Endothelial cell of umbilical vein (primary cell): ENCODE data around the gene SSBP3. TPM values are rescaled to one million over a fixed set of nuclear protein-coding genes. Genes with fewer than 3 reads are reported as not detected.

Experiments
- BruUV-seq: library from RNA; stranded (reverse); fragments of 400-500 nt; replicated peaks from 2 replicates; lab custom pipeline; 2021; lab: Mats Ljungman, UMichigan
- CTCF ChIA-PET: fragments of 300-600, 350-600 bp; sonication (Branson Sonifier 250); formaldehyde crosslinking; loops from one replicate; lab custom pipeline; 2021; ENCODE audit warnings: antibody characterized with exemption, inconsistent platforms; lab: Charles Lee
- POLR2A ChIA-PET: fragments of 300-600, 350-600 bp; sonication (Branson Sonifier 250); formaldehyde crosslinking; loops from one replicate; lab custom pipeline; 2021; ENCODE audit warnings: antibody characterized with exemption, inconsistent platforms; lab: Charles Lee
- DNase-seq: peaks from one replicate; pipeline ENCODE4 v3.0.0-alpha.2; 2011; ENCODE audit warnings: low read depth, low spot score
- FAIRE-seq: peaks from 2 replicates; lab custom pipeline; 2011; peaks lifted over from hg19 to GRCh38; lab: Jason Lieb, UNC
- H2AFZ ChIP-seq: 2 replicates; pipeline ENCODE4 v1.6.0; 2012; ENCODE audit warnings: low read depth, low read length, control low read depth, inconsistent platforms
- H3K27ac ChIP-seq: 2 replicates; pipeline ENCODE4 v1.5.1; 2011; ENCODE audit warnings: low read depth, mild to moderate bottlenecking, control low read depth, low read length, moderate library complexity; ENCODE audit not compliant: insufficient read depth
- H3K27me3 ChIP-seq, 2 experiments: 2 replicates each; pipeline versions ENCODE4 v1.6.0 to v1.6.1; 2011; ENCODE audit warnings: low read length in 2 of 2, mixed read lengths in 1 of 2; ENCODE audit not compliant: control insufficient read depth in 2 of 2, insufficient read depth in 2 of 2
- H3K36me3 ChIP-seq, 2 experiments: 2 replicates in 1 of 2; 3 replicates in 1 of 2; pipeline ENCODE4 v1.5.1; 2011; ENCODE audit warnings: low read length in 2 of 2, mild to moderate bottlenecking in 1 of 2, moderate library complexity in 1 of 2; ENCODE audit not compliant: control insufficient read depth in 2 of 2, insufficient read depth in 2 of 2; ENCODE audit errors: extremely low read depth in 1 of 2
- H3K4me1 ChIP-seq: 3 replicates; pipeline ENCODE4 v1.5.1; 2011; ENCODE audit warnings: mild to moderate bottlenecking, low read length; ENCODE audit not compliant: control insufficient read depth, insufficient read depth; ENCODE audit errors: extremely low read depth
- H3K4me2 ChIP-seq: 2 replicates; pipeline ENCODE4 v1.6.1; 2011; ENCODE audit warnings: low read length, control low read depth, mixed read lengths; ENCODE audit not compliant: insufficient read depth
- H3K4me3 ChIP-seq, 3 experiments: fragments of 200-600 bp in 1 of 3; sonication (generic), shearing (Covaris generic) in 1 of 3; replicated peaks in 1 of 3; 2 replicates each; pipeline ENCODE4 v1.5.1; 2011 to 2016; ENCODE audit warnings: control low read depth in 3 of 3, low read length in 3 of 3, mild to moderate bottlenecking in 2 of 3, inconsistent platforms in 1 of 3, low read depth in 1 of 3, moderate library complexity in 1 of 3; ENCODE audit not compliant: insufficient read depth in 1 of 3
- H3K79me2 ChIP-seq: 2 replicates; pipeline ENCODE4 v1.6.0; 2012; ENCODE audit warnings: low read length, inconsistent platforms; ENCODE audit not compliant: control insufficient read depth, insufficient read depth
- H3K9ac ChIP-seq: replicated peaks from 2 replicates; pipeline ENCODE3; 2011; ENCODE audit warnings: low read length, control low read depth; ENCODE audit not compliant: insufficient read depth; ENCODE audit errors: extremely low read depth
- H3K9me1 ChIP-seq: replicated peaks from 3 replicates; pipeline ENCODE4 v1.6.0; 2011; ENCODE audit warnings: mild to moderate bottlenecking, low read length; ENCODE audit not compliant: control insufficient read depth, insufficient read depth; ENCODE audit errors: extremely low read depth
- H3K9me3 ChIP-seq: replicated peaks from 2 replicates; pipeline ENCODE4 v1.5.1; 2012; ENCODE audit warnings: low read length, inconsistent platforms; ENCODE audit not compliant: control insufficient read depth, insufficient read depth
- H4K20me1 ChIP-seq: replicated peaks from 2 replicates; pipeline ENCODE3; 2011; ENCODE audit warnings: mild to moderate bottlenecking, low read length; ENCODE audit not compliant: control insufficient read depth, insufficient read depth; ENCODE audit errors: extremely low read depth
- CTCF ChIP-seq, 2 donors: IDR thresholded peaks; 1 replicate in 1 of 2; 2 replicates in 1 of 2; pipeline ENCODE4 v1.5.1; 2011; ENCODE audit warnings: low read length in 2 of 2, mild to moderate bottlenecking in 2 of 2, moderate library complexity in 2 of 2, control low read depth in 1 of 2, inconsistent platforms in 1 of 2, low read depth in 1 of 2; ENCODE audit not compliant: insufficient read depth in 1 of 2; ENCODE audit errors: extremely low read depth in 1 of 2
- EZH2 ChIP-seq: IDR thresholded peaks from 2 replicates; pipeline ENCODE4 v1.6.1; 2012; ENCODE audit warnings: borderline replicate concordance, low read depth, mild to moderate bottlenecking, moderate library complexity, low read length, inconsistent platforms; ENCODE audit not compliant: severe bottlenecking
- FOS ChIP-seq: IDR thresholded peaks from 2 replicates; pipeline ENCODE4 v1.6.1; 2011; ENCODE audit warnings: mild to moderate bottlenecking, low read length, moderate library complexity, borderline replicate concordance; ENCODE audit not compliant: insufficient read depth
- GATA2 ChIP-seq: IDR thresholded peaks from 2 replicates; pipeline ENCODE4 v1.7.0; 2011; ENCODE audit warnings: low read depth, mild to moderate bottlenecking, moderate library complexity, mixed read lengths, low read length; ENCODE audit not compliant: insufficient read length, insufficient read depth
- JUN ChIP-seq: IDR thresholded peaks from 2 replicates; pipeline ENCODE4 v1.6.1; 2011; ENCODE audit warnings: borderline replicate concordance, low read depth; ENCODE audit not compliant: insufficient read length, insufficient read depth
- MAX ChIP-seq: IDR thresholded peaks from 2 replicates; pipeline ENCODE4 v1.6.1; 2011; ENCODE audit not compliant: insufficient read depth, insufficient read length
- MYC ChIP-seq: IDR thresholded peaks from one replicate; pipeline ENCODE4 v1.6.1; 2011; ENCODE audit warnings: mild to moderate bottlenecking, low read depth, low read length
- POLR2A ChIP-seq: IDR thresholded peaks from 2 replicates; pipeline ENCODE4 v1.6.1; 2012; ENCODE audit warnings: low read depth, mild to moderate bottlenecking, control low read depth, low read length
- POLR2AphosphoS5 ChIP-seq: IDR thresholded peaks from 2 replicates; pipeline ENCODE4 v1.6.1; 2012; ENCODE audit warnings: low read depth, mild to moderate bottlenecking, control low read depth, low read length, moderate library complexity; ENCODE audit not compliant: insufficient read depth
- dilution Hi-C: fragments of 300-500 bp; cut with MboI; formaldehyde crosslinking; loops from one replicate; pipeline ENCODE4 v1.15.0; 2019; ENCODE audit warnings: low sequenced_read_pairs; ENCODE audit not compliant: extremely low pct_ligation_motif_present
- intact Hi-C: fragments of 100-400 bp; cut with micrococcal nuclease; formaldehyde crosslinking; loops from one replicate; pipeline ENCODE4 v1.10.0; 2022
- polyA plus RNA-seq, 4 experiments: library from polyadenylated mRNA; depleted of rRNA in 3 of 4; stranded (reverse) in 3 of 4; unstranded in 1 of 4; fragments of >200 nt; gene quantifications; 2 replicates each; pipeline versions ENCODE4 v1.2.1 to v1.2.3, GENCODE V29; 2011 to 2012; ENCODE audit warnings: missing spikeins in 1 of 4
- total RNA-seq: library from RNA; stranded (reverse); gene quantifications from 2 replicates; pipeline ENCODE4 v1.2.3, GENCODE V29; 2021

SSBP3 gene
- total and polyA plus RNA-seq, 2 donors (not counting 3 experiments of a cell fraction or from before 2014, with no cell fraction given), result 44.9 to 59.4 TPM

- no TSS peak for BruUV-seq
- no peaks in the 10 kb centered on the region for H3K27me3 ChIP-seq
- dilution Hi-C loops, result no loop called here
- H3K9me3 ChIP-seq, result no peaks in the 10 kb centered on the region
- no peaks in the 10 kb centered on the region for H3K36me3 ChIP-seq
- no peak overlapping the region for H3K9ac ChIP-seq
- H3K4me2 ChIP-seq, result no peak overlapping the region
- ChIA-PET CTCF (interaction anchor here (1.4 to 2.7 kb wide), 2 partner anchors 18 to 218 kb away, joined by 7 to 8 read pairs; no protein-coding TSS in a partner anchor), POLR2A (no interaction called here)
- intact Hi-C loops, result loop anchor here (10.0 kb wide), 1 partner anchor 133 kb away; the partner anchor contains the start of gene SSBP3
- peaks cover 19% of the 10 kb centered on the region for H3K4me1 ChIP-seq
- no peak for FAIRE-seq
- H3K9me1 ChIP-seq, result no peaks in the 10 kb centered on the region
- no peaks in the 10 kb centered on the region for H4K20me1 ChIP-seq
- TF ChIP-seq GATA2 (no peak), FOS (no peak), EZH2 (no peak), CTCF (IDR thresholded peaks at IDR 0.05; ENCODE audit: extremely low read depth in 1 of 2, insufficient read depth in 1 of 2, low read depth in 1 of 2, low read length in 2 of 2) (no peak)
- no peaks in the 10 kb centered on the region for H3K79me2 ChIP-seq
- H3K4me3 ChIP-seq, result no peak overlapping the region
- no peak overlapping the region for H2AFZ ChIP-seq
- no peak overlapping the region for H3K27ac ChIP-seq
- no peak for DNase-seq
Measured at GRCh38 chr1:54271341-54271740, 134.9 kb downstream of the SSBP3 start.

GRCh38 chr1:54270543-54270942 lies 135.7 kb downstream of the SSBP3 start:
- FAIRE-seq (no peak), DNase-seq (no peak)

More at GRCh38 chr1:54270543-54270942, 135.7 kb downstream of the SSBP3 start:
- no peak overlapping the region for H3K4me2 ChIP-seq
- no peak overlapping the region for H2AFZ ChIP-seq
- H3K4me3 ChIP-seq, result no peak overlapping the region
- no peaks in the 10 kb centered on the region for H3K27me3 ChIP-seq
- peaks cover 2% of the 10 kb centered on the region for H3K9me1 ChIP-seq
- no peaks in the 10 kb centered on the region for H3K36me3 ChIP-seq
- intact Hi-C loops (loop anchor here (10.0 kb wide), 1 partner anchor 134 kb away; the partner anchor contains the start of gene SSBP3), dilution Hi-C loops (no loop called here)
- ChIA-PET CTCF (no interaction called here), POLR2A (no interaction called here)
- no peak overlapping the region for H3K9ac ChIP-seq
- no peaks in the 10 kb centered on the region for H4K20me1 ChIP-seq
- TF ChIP-seq JUN, result no peak
- no peak for TF ChIP-seq GATA2
- TF ChIP-seq POLR2AphosphoS5, result no peak
- no peak for TF ChIP-seq MAX
- no peak for TF ChIP-seq EZH2
- no peak for TF ChIP-seq MYC
- TF ChIP-seq POLR2A, result no peak
- TF ChIP-seq CTCF (IDR thresholded peaks at IDR 0.05; ENCODE audit: extremely low read depth in 1 of 2, insufficient read depth in 1 of 2, low read depth in 1 of 2, low read length in 2 of 2), result no peak
- TF ChIP-seq FOS, result no peak
- no TSS peak for BruUV-seq
- no peak overlapping the region for H3K27ac ChIP-seq
- H3K4me1 ChIP-seq, result peaks cover 15% of the 10 kb centered on the region
- H3K79me2 ChIP-seq, result no peaks in the 10 kb centered on the region
- no peaks in the 10 kb centered on the region for H3K9me3 ChIP-seq
